NB4 (cell line): ENCODE results near the gene PRIMPOL.

ENCODE experiments used
- CTCF ChIP-seq: IDR thresholded peaks from one replicate; pipeline ENCODE4 v1.5.1; 2012; ENCODE audit warnings: low read depth, low read length
- POLR2A ChIP-seq: IDR thresholded peaks from 2 replicates; pipeline ENCODE4 v1.6.1; 2011; ENCODE audit warnings: mild to moderate bottlenecking; ENCODE audit not compliant: insufficient read length; ENCODE audit errors: extremely low read depth

GRCh38 chr4:184649026-184649970, at the start of gene PRIMPOL, which contains the start of gene CASP3:
- TF ChIP-seq CTCF, result no peak
- peak; percentile 73 for TF ChIP-seq POLR2A
